Peyer's patch (tissue), 4 donors: ENCODE measurements around the gene CSTF3.

Experiments
- CTCF ChIP-seq, 6 experiments: fragments of 450-650 bp in 4 of 6; fragments of 200-600 bp in 2 of 6; sonication (generic) in 1 of 6; IDR thresholded peaks; one replicate each; pipeline ENCODE4 v1.5.1; 2017 to 2019; ENCODE audit warnings: antibody characterized with exemption in 6 of 6, mild to moderate bottlenecking in 3 of 6, moderate library complexity in 1 of 6
- POLR2A ChIP-seq, 2 donors: fragments of 450-650 bp; IDR thresholded peaks; one replicate each; pipeline ENCODE4 v1.5.1; 2017; ENCODE audit warnings: antibody characterized with exemption in 2 of 2, mild to moderate bottlenecking in 2 of 2, moderate library complexity in 2 of 2

DNA sequence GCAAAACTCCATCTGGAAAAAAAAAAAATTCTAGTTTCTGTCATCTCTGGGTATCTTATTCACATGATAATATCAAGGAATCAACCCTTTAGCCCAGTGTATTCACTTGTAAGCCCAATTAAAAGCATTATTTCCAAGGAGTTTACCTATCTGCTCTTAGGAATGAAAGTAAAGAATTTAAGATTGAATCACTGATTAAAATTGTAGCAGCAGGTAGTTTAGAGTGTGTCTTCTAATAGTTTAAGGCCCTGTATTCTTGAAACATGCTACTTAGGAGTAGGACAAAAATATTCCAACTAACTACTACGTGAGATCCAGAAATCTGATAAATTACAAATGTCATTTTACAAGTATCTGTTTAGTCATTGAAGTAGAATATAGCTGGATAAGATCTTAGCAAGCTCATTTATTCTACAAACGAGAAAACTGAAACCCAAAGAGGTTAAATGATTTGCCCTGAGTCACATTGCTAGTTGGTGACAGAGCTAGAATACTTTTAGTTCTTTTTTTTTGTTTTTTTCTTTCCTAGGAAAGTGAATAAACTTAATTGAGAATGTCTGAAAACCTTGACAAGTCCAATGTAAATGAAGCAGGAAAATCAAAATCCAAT is 118.0 kb downstream of the CSTF3 start:
- TF ChIP-seq CTCF (IDR thresholded peaks at IDR 0.05) (no peak), POLR2A (IDR thresholded peaks at IDR 0.05) (no peak)
